ENCODE results near the gene IKZF1.

The IKZF1 gene

GRCh38 chr7:50427518-50427917 lies 123.0 kb downstream of the IKZF1 start:
- H2BK15ac ChIP-seq (ENCODE audit: low read length), result no peak overlapping the region
- no peak for DNase-seq (ENCODE audit: low spot score)

GRCh38 chr7:50428911-50429310 lies 124.4 kb downstream of the IKZF1 start:
- Histone ChIP-seq H3K9me3 (replicated peaks in 1 of 2; ENCODE audit: control insufficient read depth in 2 of 2, insufficient read depth in 1 of 2, low read depth in 1 of 2, low read length in 2 of 2) (no peaks in the 10 kb centered on the region), H3K9ac (ENCODE audit: low read depth, low read length, poor library complexity) (no peak overlapping the region), H4K91ac (ENCODE audit: low read depth, low read length, poor library complexity) (no peak overlapping the region), H2AFZ (ENCODE audit: low read length) (no peak overlapping the region), H3K27ac (replicated peaks; ENCODE audit: low read length) (no peak overlapping the region), H3K36me3 (replicated peaks in 1 of 2; ENCODE audit: control insufficient read depth in 2 of 2, insufficient read depth in 2 of 2, low read length in 2 of 2) (peaks cover 0 to 2% of the 10 kb centered on the region in 2 donors), H3K18ac (ENCODE audit: low read length) (no peak overlapping the region), H3K4me2 (ENCODE audit: insufficient read depth, low read length, poor library complexity, severe bottlenecking) (no peak overlapping the region), H3K4ac (ENCODE audit: low read length) (no peak overlapping the region), H3K27me3 (ENCODE audit: control insufficient read depth in 3 of 3, insufficient read depth in 3 of 3, low read depth in 1 of 3, low read length in 3 of 3) (peaks cover 0 to 2% (median 0%) of the 10 kb centered on the region in 3 experiments), H2BK15ac (ENCODE audit: low read length) (no peak overlapping the region), H3K4me1 (ENCODE audit: control insufficient read depth in 2 of 2, insufficient read depth in 1 of 2, low read depth in 1 of 2, low read length in 2 of 2) (peaks cover 0 to 5% of the 10 kb centered on the region in 2 donors), H2BK12ac (ENCODE audit: low read length) (no peak overlapping the region), H3K14ac (ENCODE audit: low read length) (no peak overlapping the region), H3K4me3 (ENCODE audit: low read length in 2 of 2) (no peak overlapping the region), H3K79me1 (ENCODE audit: low read depth, low read length) (no peaks in the 10 kb centered on the region), H4K8ac (ENCODE audit: low read depth, low read length) (no peak overlapping the region), H2BK5ac (ENCODE audit: low read length) (no peak overlapping the region), H3K23ac (ENCODE audit: low read depth, low read length, poor library complexity) (no peak overlapping the region), H2AK5ac (ENCODE audit: low read depth, low read length) (no peak overlapping the region), H2BK120ac (ENCODE audit: low read depth, low read length) (no peak overlapping the region)
- no peak for DNase-seq (ENCODE audit: low spot score)
- no CpG with 5 or more reads among the region's 3 CpGs for WGBS, 2 donors (ENCODE audit: extremely low coverage in 2 of 2, insufficient read length in 2 of 2, insufficient replicate concordance in 1 of 2)

More at GRCh38 chr7:50427518-50427917, 123.0 kb downstream of the IKZF1 start:
- Histone ChIP-seq H3K4me2 (ENCODE audit: insufficient read depth, low read length, poor library complexity, severe bottlenecking) (no peak overlapping the region), H3K27ac (replicated peaks; ENCODE audit: low read length) (no peak overlapping the region), H3K4me1 (ENCODE audit: control insufficient read depth in 2 of 2, insufficient read depth in 1 of 2, low read depth in 1 of 2, low read length in 2 of 2) (peaks cover 0 to 5% of the 10 kb centered on the region in 2 donors), H2AK5ac (ENCODE audit: low read depth, low read length) (no peak overlapping the region), H2BK120ac (ENCODE audit: low read depth, low read length) (no peak overlapping the region), H3K9ac (ENCODE audit: low read depth, low read length, poor library complexity) (no peak overlapping the region), H3K14ac (ENCODE audit: low read length) (no peak overlapping the region), H3K4me3 (ENCODE audit: low read length in 2 of 2) (no peak overlapping the region), H3K18ac (ENCODE audit: low read length) (no peak overlapping the region), H4K8ac (ENCODE audit: low read depth, low read length) (no peak overlapping the region), H2AFZ (ENCODE audit: low read length) (no peak overlapping the region), H3K27me3 (ENCODE audit: control insufficient read depth in 3 of 3, insufficient read depth in 3 of 3, low read depth in 1 of 3, low read length in 3 of 3) (peaks cover 0 to 2% (median 0%) of the 10 kb centered on the region in 3 experiments), H2BK5ac (ENCODE audit: low read length) (no peak overlapping the region), H3K23ac (ENCODE audit: low read depth, low read length, poor library complexity) (no peak overlapping the region), H3K36me3 (replicated peaks in 1 of 2; ENCODE audit: control insufficient read depth in 2 of 2, insufficient read depth in 2 of 2, low read length in 2 of 2) (peaks cover 0 to 2% of the 10 kb centered on the region in 2 donors), H3K79me1 (ENCODE audit: low read depth, low read length) (no peaks in the 10 kb centered on the region), H2BK12ac (ENCODE audit: low read length) (no peak overlapping the region), H3K9me3 (replicated peaks in 1 of 2; ENCODE audit: control insufficient read depth in 2 of 2, insufficient read depth in 1 of 2, low read depth in 1 of 2, low read length in 2 of 2) (no peaks in the 10 kb centered on the region), H3K4ac (ENCODE audit: low read length) (no peak overlapping the region), H4K91ac (ENCODE audit: low read depth, low read length, poor library complexity) (no peak overlapping the region)
- WGBS, 2 donors (ENCODE audit: extremely low coverage in 2 of 2, insufficient read length in 2 of 2, insufficient replicate concordance in 1 of 2), result no CpG with 5 or more reads among the region's 2 CpGs

DNA sequence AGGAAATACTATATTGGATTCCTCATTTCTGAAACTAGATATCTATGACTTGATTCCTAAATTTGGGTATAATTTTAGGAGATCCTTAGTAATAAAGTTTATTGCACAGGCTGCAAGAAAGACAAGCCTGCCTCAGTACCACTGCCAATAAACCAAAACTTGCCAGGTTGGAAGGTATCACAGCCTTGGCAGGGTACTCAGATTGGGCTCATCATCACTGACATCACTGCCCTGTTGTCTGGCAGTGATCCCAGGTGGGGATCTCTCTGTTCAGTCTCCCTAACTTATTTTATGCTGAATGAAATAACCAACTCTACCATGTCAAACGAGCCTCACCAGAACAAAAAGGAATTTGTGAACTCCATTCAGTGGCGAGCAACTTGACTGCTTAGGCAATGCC lies 126.8 kb downstream of the IKZF1 start:
- Histone ChIP-seq H2AK5ac (ENCODE audit: low read depth, low read length) (no peak overlapping the region), H3K4me2 (ENCODE audit: insufficient read depth, low read length, poor library complexity, severe bottlenecking) (no peak overlapping the region), H2BK5ac (ENCODE audit: low read length) (no peak overlapping the region), H2BK12ac (ENCODE audit: low read length) (no peak overlapping the region), H3K4me1 (ENCODE audit: control insufficient read depth in 2 of 2, insufficient read depth in 1 of 2, low read depth in 1 of 2, low read length in 2 of 2) (peaks cover 0 to 5% of the 10 kb centered on the region in 2 donors), H3K9me3 (replicated peaks in 1 of 2; ENCODE audit: control insufficient read depth in 2 of 2, insufficient read depth in 1 of 2, low read depth in 1 of 2, low read length in 2 of 2) (no peaks in the 10 kb centered on the region), H3K9ac (ENCODE audit: low read depth, low read length, poor library complexity) (no peak overlapping the region), H4K8ac (ENCODE audit: low read depth, low read length) (no peak overlapping the region), H3K27me3 (ENCODE audit: control insufficient read depth in 3 of 3, insufficient read depth in 3 of 3, low read depth in 1 of 3, low read length in 3 of 3) (peaks cover 0 to 2% (median 0%) of the 10 kb centered on the region in 3 experiments), H4K91ac (ENCODE audit: low read depth, low read length, poor library complexity) (no peak overlapping the region), H3K23ac (ENCODE audit: low read depth, low read length, poor library complexity) (no peak overlapping the region), H3K18ac (ENCODE audit: low read length) (no peak overlapping the region), H2AFZ (ENCODE audit: low read length) (no peak overlapping the region), H3K36me3 (replicated peaks in 1 of 2; ENCODE audit: control insufficient read depth in 2 of 2, insufficient read depth in 2 of 2, low read length in 2 of 2) (peaks cover 0 to 2% of the 10 kb centered on the region in 2 donors), H2BK120ac (ENCODE audit: low read depth, low read length) (no peak overlapping the region), H3K27ac (replicated peaks; ENCODE audit: low read length) (no peak overlapping the region), H3K4ac (ENCODE audit: low read length) (no peak overlapping the region), H3K79me1 (ENCODE audit: low read depth, low read length) (no peaks in the 10 kb centered on the region), H3K4me3 (ENCODE audit: low read length in 2 of 2) (no peak overlapping the region), H2BK15ac (ENCODE audit: low read length) (no peak overlapping the region), H3K14ac (ENCODE audit: low read length) (no peak overlapping the region)
- no peak for DNase-seq (ENCODE audit: low spot score)
- no CpG with 5 or more reads among the region's 2 CpGs for WGBS, 2 donors (ENCODE audit: extremely low coverage in 2 of 2, insufficient read length in 2 of 2, insufficient replicate concordance in 1 of 2)

GRCh38 chr7:50431722-50432305 lies 127.3 kb downstream of the IKZF1 start:
- WGBS, 2 donors (ENCODE audit: extremely low coverage in 2 of 2, insufficient read length in 2 of 2, insufficient replicate concordance in 1 of 2), result no CpG with 5 or more reads among the region's 4 CpGs
- H4K91ac ChIP-seq (ENCODE audit: low read depth, low read length, poor library complexity), result no peak overlapping the region
- DNase-seq (ENCODE audit: low spot score), result no peak
- H3K14ac ChIP-seq (ENCODE audit: low read length), result no peak overlapping the region
- H2BK12ac ChIP-seq (ENCODE audit: low read length), result no peak overlapping the region
- no peaks in the 10 kb centered on the region for H3K79me1 ChIP-seq (ENCODE audit: low read depth, low read length)
- H2BK15ac ChIP-seq (ENCODE audit: low read length), result no peak overlapping the region
- H2AFZ ChIP-seq (ENCODE audit: low read length), result no peak overlapping the region
- H3K4me1 ChIP-seq (ENCODE audit: control insufficient read depth in 2 of 2, insufficient read depth in 1 of 2, low read depth in 1 of 2, low read length in 2 of 2), result peaks cover 0 to 5% of the 10 kb centered on the region in 2 donors
- no peak overlapping the region for H3K4me2 ChIP-seq (ENCODE audit: insufficient read depth, low read length, poor library complexity, severe bottlenecking)
- H2AK5ac ChIP-seq (ENCODE audit: low read depth, low read length), result no peak overlapping the region
- no peak overlapping the region for H3K27ac ChIP-seq (replicated peaks; ENCODE audit: low read length)
- H2BK5ac ChIP-seq (ENCODE audit: low read length), result no peak overlapping the region
- H3K4me3 ChIP-seq (ENCODE audit: low read length in 2 of 2), result no peak overlapping the region
- no peak overlapping the region for H3K9ac ChIP-seq (ENCODE audit: low read depth, low read length, poor library complexity)
- H3K4ac ChIP-seq (ENCODE audit: low read length), result no peak overlapping the region
- no peak overlapping the region for H4K8ac ChIP-seq (ENCODE audit: low read depth, low read length)
- H3K36me3 ChIP-seq (replicated peaks in 1 of 2; ENCODE audit: control insufficient read depth in 2 of 2, insufficient read depth in 2 of 2, low read length in 2 of 2), result peaks cover 0 to 2% of the 10 kb centered on the region in 2 donors
- H3K23ac ChIP-seq (ENCODE audit: low read depth, low read length, poor library complexity), result no peak overlapping the region
- H3K9me3 ChIP-seq (replicated peaks in 1 of 2; ENCODE audit: control insufficient read depth in 2 of 2, insufficient read depth in 1 of 2, low read depth in 1 of 2, low read length in 2 of 2), result no peaks in the 10 kb centered on the region
- no peak overlapping the region for H2BK120ac ChIP-seq (ENCODE audit: low read depth, low read length)
- H3K18ac ChIP-seq (ENCODE audit: low read length), result no peak overlapping the region
- peaks cover 0 to 2% (median 0%) of the 10 kb centered on the region in 3 experiments for H3K27me3 ChIP-seq (ENCODE audit: control insufficient read depth in 3 of 3, insufficient read depth in 3 of 3, low read depth in 1 of 3, low read length in 3 of 3)
